Transverse colon (tissue), 4 donors: ENCODE measurements around the gene RGS6.

Experiments used
- POLR2A ChIP-seq: fragments of 450-650 bp; IDR thresholded peaks from one replicate; pipeline ENCODE4 v1.6.1; 2016; ENCODE audit warnings: antibody characterized with exemption, mild to moderate bottlenecking, moderate library complexity
- POLR2AphosphoS5 ChIP-seq, 3 donors: sonication (generic); formaldehyde crosslinking; IDR thresholded peaks; one replicate each; pipeline ENCODE4 v1.6.1; 2016; ENCODE audit warnings: antibody characterized with exemption in 3 of 3
- TF ChIP-seq, protein P1 (sequence below), 5 experiments: fragments of 200-600 bp in 3 of 5; fragments of 450-650 bp in 2 of 5; sonication (generic) in 3 of 5; IDR thresholded peaks; 1 replicate in 2 of 5; 2 replicates in 3 of 5; pipeline ENCODE4 v1.5.1; 2016 to 2017; ENCODE audit warnings: antibody characterized with exemption in 5 of 5, inconsistent platforms in 3 of 5, mild to moderate bottlenecking in 2 of 5, moderate library complexity in 1 of 5

- TF ChIP-seq POLR2A (no peak), POLR2AphosphoS5 (IDR thresholded peaks at IDR 0.05) (no peak)
- TF ChIP-seq, protein P1, sequence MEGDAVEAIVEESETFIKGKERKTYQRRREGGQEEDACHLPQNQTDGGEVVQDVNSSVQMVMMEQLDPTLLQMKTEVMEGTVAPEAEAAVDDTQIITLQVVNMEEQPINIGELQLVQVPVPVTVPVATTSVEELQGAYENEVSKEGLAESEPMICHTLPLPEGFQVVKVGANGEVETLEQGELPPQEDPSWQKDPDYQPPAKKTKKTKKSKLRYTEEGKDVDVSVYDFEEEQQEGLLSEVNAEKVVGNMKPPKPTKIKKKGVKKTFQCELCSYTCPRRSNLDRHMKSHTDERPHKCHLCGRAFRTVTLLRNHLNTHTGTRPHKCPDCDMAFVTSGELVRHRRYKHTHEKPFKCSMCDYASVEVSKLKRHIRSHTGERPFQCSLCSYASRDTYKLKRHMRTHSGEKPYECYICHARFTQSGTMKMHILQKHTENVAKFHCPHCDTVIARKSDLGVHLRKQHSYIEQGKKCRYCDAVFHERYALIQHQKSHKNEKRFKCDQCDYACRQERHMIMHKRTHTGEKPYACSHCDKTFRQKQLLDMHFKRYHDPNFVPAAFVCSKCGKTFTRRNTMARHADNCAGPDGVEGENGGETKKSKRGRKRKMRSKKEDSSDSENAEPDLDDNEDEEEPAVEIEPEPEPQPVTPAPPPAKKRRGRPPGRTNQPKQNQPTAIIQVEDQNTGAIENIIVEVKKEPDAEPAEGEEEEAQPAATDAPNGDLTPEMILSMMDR (IDR thresholded peaks at IDR 0.05) = no peak
Measured at GRCh38 chr14:72303930-72304329, 371.7 kb downstream of the RGS6 start.
